IPS DF 6.9 (cell line): ENCODE data around the gene KIF17.

Experiments used
- DNase-seq: peaks from one replicate; pipeline ENCODE4 v3.0.0-alpha.2; 2013; ENCODE audit warnings: low read depth, low spot score
- H3K27ac ChIP-seq: one replicate; pipeline ENCODE4 v1.5.1; 2013; ENCODE audit warnings: low read length, control low read depth
- H3K27me3 ChIP-seq: 2 replicates; pipeline ENCODE4 v1.6.1; 2013; ENCODE audit warnings: mild to moderate bottlenecking, low read length; ENCODE audit not compliant: control insufficient read depth, insufficient read depth
- H3K36me3 ChIP-seq: 2 replicates; pipeline ENCODE4 v1.6.1; 2013; ENCODE audit warnings: low read length; ENCODE audit not compliant: control insufficient read depth, insufficient read depth
- H3K4me1 ChIP-seq: 2 replicates; pipeline ENCODE4 v1.6.1; 2013; ENCODE audit warnings: low read length; ENCODE audit not compliant: control insufficient read depth, insufficient read depth
- H3K4me3 ChIP-seq: 2 replicates; pipeline ENCODE4 v1.5.1; 2013; ENCODE audit warnings: mild to moderate bottlenecking, low read length
- H3K9me3 ChIP-seq: 2 replicates; pipeline ENCODE4 v1.6.1; 2013; ENCODE audit warnings: low read length, inconsistent platforms; ENCODE audit not compliant: control insufficient read depth, insufficient read depth
- WGBS: extraction: QIAGEN DNeasy Blood & Tissue Kit; methylation state at CpG from one replicate; pipeline ENCODE4 v1.1.7; 2013; ENCODE audit warnings: mixed read lengths, missing lambda C conversion rate; ENCODE audit not compliant: insufficient read length, insufficient coverage; 5-methylcytosine and 5-hydroxymethylcytosine counted together

Gene KIF17

DNA sequence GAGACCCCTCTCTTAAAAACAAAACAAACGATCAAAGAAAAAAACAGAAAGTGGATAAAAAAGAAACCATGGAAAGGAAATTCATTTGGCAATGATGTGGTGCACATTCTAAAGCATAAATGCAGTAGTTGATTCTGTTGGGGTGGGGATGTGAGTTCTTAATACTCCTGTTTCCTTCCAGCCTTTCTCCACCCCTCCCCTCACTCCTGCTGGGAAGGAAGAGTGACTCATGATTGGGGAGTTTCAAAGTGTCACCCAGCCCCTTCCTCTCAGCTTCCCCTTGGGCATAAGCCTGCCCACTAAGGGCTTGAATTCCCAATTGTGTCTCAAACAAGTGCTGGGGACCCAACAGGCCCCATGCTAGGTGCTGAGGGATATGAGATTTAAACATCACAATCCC, 91.3 kb downstream of the KIF17 start:
- Histone ChIP-seq H3K4me1 (peaks cover 5% of the 10 kb centered on the region; the same call in 1 of the 2 replicates), H3K27ac (no peak overlapping the region), H3K36me3 (no peaks in the 10 kb centered on the region), H3K4me3 (no peak overlapping the region), H3K27me3 (no peaks in the 10 kb centered on the region), H3K9me3 (no peaks in the 10 kb centered on the region)
- WGBS, result no CpG with 5 or more reads among the region's 1 CpG
- no peak for DNase-seq

DNA sequence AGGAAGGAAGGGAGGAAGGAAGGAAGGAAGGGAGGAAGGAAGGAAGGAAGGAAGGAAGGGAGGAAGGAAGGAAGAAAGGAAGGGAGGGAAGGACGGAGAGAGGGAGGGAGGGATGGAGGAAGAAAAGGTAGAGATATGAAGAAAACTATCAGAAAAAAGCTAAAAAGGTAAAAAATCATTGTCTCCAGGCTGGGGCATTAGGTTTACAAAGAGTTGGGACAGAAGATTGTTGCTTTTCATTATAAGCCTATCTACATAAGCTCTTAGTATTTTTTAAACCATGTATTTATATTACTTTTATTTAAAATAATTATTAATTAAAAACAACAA, 91.7 kb downstream of the KIF17 start:
- H3K4me1 ChIP-seq, result peaks cover 5% of the 10 kb centered on the region; the same call in 1 of the 2 replicates
- H3K27ac ChIP-seq, result peak overlapping the region; percentile 59
- H3K4me3 ChIP-seq, result no peak overlapping the region
- WGBS, result 86% methylated on average over 1 of the region's 1 CpG
- no peak for DNase-seq
- H3K36me3 ChIP-seq, result no peaks in the 10 kb centered on the region
- no peaks in the 10 kb centered on the region for H3K27me3 ChIP-seq
- no peaks in the 10 kb centered on the region for H3K9me3 ChIP-seq

DNA sequence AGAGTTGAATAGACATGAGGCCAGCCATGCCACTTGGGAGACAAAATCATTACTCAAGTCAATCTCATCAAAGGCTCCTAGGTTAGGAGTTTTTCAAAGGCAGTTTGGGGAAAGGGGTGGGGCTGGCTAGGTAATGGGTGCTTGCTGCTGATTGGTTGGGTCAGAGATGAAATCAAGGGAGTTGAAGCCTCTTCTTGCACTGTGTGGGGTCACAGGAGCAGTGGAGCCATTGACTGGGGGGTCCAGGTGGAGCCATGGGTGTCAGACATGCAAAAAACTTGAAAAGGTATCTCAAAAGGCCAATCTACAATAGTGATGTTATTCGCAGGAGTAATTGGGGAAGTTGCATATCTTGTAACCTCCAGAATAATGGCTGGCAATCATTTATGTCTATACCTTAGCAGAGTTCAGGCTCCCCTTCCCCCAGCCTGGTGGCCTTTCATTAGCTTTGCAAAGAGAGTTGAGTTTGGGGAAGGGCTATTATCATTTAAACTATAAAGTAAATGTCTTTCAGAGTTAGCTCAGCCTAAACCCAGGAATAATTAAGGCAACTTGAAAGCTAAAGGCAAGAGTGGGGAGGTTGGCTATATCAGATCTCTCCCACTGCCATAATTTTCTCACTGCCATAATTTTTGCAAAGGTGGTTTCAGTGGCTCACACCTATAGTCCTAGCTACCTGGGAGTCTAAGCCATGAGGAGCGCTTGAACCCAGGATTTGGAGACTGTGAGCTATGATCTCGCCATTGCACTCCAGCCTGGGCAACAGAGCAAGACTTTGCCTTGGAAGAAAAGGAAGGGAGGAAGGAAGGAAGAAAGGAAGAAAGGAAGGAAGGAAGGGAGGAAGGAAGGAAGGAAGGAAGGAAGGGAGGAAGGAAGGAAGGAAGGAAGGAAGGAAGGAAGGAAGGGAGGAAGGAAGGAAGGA, 92.4 kb downstream of the KIF17 start:
- no peak overlapping the region for H3K4me3 ChIP-seq
- H3K9me3 ChIP-seq, result no peaks in the 10 kb centered on the region
- H3K4me1 ChIP-seq, result peaks cover 5% of the 10 kb centered on the region; the same call in 1 of the 2 replicates
- H3K27me3 ChIP-seq, result no peaks in the 10 kb centered on the region
- WGBS, result no CpG with 5 or more reads among the region's 3 CpGs
- H3K27ac ChIP-seq, result peak overlapping the region; percentile 59
- DNase-seq, result peak; percentile 35
- H3K36me3 ChIP-seq, result no peaks in the 10 kb centered on the region

GRCh38 chr1:20624709-20625108, 93.1 kb downstream of the KIF17 start:
- H3K9me3 ChIP-seq, result no peaks in the 10 kb centered on the region
- no peaks in the 10 kb centered on the region for H3K36me3 ChIP-seq
- H3K4me1 ChIP-seq, result peaks cover 5% of the 10 kb centered on the region; the same call in 1 of the 2 replicates
- H3K27me3 ChIP-seq, result no peaks in the 10 kb centered on the region
- no peak overlapping the region for H3K4me3 ChIP-seq
- no CpG with 5 or more reads among the region's 1 CpG for WGBS
- H3K27ac ChIP-seq, result no peak overlapping the region
- DNase-seq, result no peak

DNA sequence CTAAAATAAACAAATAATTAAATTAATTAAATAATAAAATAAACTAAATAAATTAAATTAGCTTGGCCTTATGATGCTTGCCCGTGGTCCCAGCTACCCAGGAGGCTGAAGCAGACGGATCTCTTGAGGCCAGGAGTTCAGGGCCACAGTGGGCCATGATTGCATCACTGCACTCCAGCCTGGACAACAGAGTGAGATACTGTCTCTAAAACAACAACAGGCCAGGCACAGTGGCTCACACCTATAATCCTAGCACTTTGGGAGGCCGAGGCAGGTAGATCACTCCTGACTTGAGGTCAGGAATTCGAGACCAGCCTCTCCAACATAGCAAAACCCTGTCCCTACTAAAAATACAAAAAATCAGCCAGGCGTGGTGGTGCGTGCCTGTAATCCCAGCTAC, 96.8 kb downstream of the KIF17 start:
- Histone ChIP-seq H3K4me3 (no peak overlapping the region), H3K9me3 (no peaks in the 10 kb centered on the region), H3K36me3 (no peaks in the 10 kb centered on the region), H3K4me1 (peaks cover 3% of the 10 kb centered on the region; the same call in 1 of the 2 replicates), H3K27ac (no peak overlapping the region), H3K27me3 (no peaks in the 10 kb centered on the region)
- no peak for DNase-seq
- no CpG with 5 or more reads among the region's 6 CpGs for WGBS

GRCh38 chr1:20619999-20620398, 97.8 kb downstream of the KIF17 start:
- no CpG with 5 or more reads among the region's 1 CpG for WGBS

GRCh38 chr1:20618550-20618949, 99.3 kb downstream of the KIF17 start:
- Histone ChIP-seq H3K4me1 (peaks cover 3% of the 10 kb centered on the region; the same call in 1 of the 2 replicates), H3K27me3 (no peaks in the 10 kb centered on the region), H3K36me3 (no peaks in the 10 kb centered on the region), H3K27ac (no peak overlapping the region), H3K4me3 (no peak overlapping the region), H3K9me3 (no peaks in the 10 kb centered on the region)
- no peak for DNase-seq
- no CpG with 5 or more reads among the region's 4 CpGs for WGBS

More at GRCh38 chr1:20619999-20620398, 97.8 kb downstream of the KIF17 start:
- no peak overlapping the region for H3K27ac ChIP-seq
- no peak overlapping the region for H3K4me3 ChIP-seq
- no peaks in the 10 kb centered on the region for H3K9me3 ChIP-seq
- DNase-seq, result no peak
- H3K27me3 ChIP-seq, result no peaks in the 10 kb centered on the region
- peaks cover under 1% of the 10 kb centered on the region; the same call in 1 of the 2 replicates for H3K4me1 ChIP-seq
- no peaks in the 10 kb centered on the region for H3K36me3 ChIP-seq

DNA sequence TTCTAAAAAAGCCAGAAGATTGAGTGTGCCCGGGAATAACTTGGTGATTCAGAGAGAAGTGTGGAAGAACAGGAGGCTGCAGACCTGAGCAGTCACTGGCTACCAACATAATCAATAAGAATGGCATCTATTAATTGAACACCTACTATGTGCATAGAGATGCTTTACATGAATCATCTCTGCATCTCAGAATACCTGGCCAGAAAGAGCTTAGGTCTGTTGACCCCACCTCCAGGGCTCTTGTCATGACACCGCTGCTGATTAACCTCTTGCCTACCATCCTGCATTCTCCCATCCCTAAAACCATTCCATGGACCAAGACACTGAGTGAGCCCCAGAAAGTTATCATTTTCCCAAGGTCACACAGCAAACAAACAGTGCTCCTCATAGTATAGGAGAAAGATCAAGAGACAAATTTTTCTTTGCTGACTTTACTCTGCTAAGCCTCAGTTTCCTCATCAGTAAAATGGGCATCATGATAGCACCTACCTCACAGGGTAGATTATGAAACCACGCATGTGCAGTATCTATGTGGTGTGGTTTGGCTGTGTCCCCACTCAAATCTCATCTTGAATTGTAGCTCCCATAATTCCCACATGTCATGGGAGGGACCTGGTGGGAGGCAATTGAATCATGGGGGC, 100.8 kb downstream of the KIF17 start:
- peaks cover 4% of the 10 kb centered on the region; the same call in 1 of the 2 replicates for H3K4me1 ChIP-seq
- H3K27ac ChIP-seq, result no peak overlapping the region
- no peaks in the 10 kb centered on the region for H3K9me3 ChIP-seq
- no peak overlapping the region for H3K4me3 ChIP-seq
- DNase-seq, result no peak
- no CpG with 5 or more reads among the region's 3 CpGs for WGBS
- no peaks in the 10 kb centered on the region for H3K36me3 ChIP-seq
- H3K27me3 ChIP-seq, result no peaks in the 10 kb centered on the region

GRCh38 chr1:20615946-20616846, 101.6 kb downstream of the KIF17 start:
- Histone ChIP-seq H3K27ac (no peak overlapping the region), H3K4me1 (peaks cover 4% of the 10 kb centered on the region; the same call in 1 of the 2 replicates), H3K36me3 (no peaks in the 10 kb centered on the region), H3K9me3 (no peaks in the 10 kb centered on the region), H3K4me3 (no peak overlapping the region), H3K27me3 (no peaks in the 10 kb centered on the region)
- no CpG with 5 or more reads among the region's 20 CpGs for WGBS
- DNase-seq, result no peak

- Histone ChIP-seq H3K9me3 (no peaks in the 10 kb centered on the region), H3K27me3 (no peaks in the 10 kb centered on the region), H3K36me3 (no peaks in the 10 kb centered on the region), H3K4me3 (no peak overlapping the region), H3K4me1 (peaks cover 4% of the 10 kb centered on the region; the same call in 1 of the 2 replicates), H3K27ac (no peak overlapping the region)
- WGBS, result no CpG with 5 or more reads among the region's 3 CpGs
- no peak for DNase-seq
These were observed 103.7 kb downstream of the KIF17 start for GRCh38 chr1:20614131-20614579.
